ENCODE data around the gene PIM1.
"Not testable (repeated sequence)": the region's sequence is repeated elsewhere in the genome, so short reads cannot be mapped to it uniquely, and the experiment has no call there.

Gene PIM1

GRCh38 chr6:37190159-37190535 is 20.2 kb downstream of the PIM1 start:
- DNase-seq = peak; percentile 34

- DNase-seq = no peak
Measured at GRCh38 chr6:37192666-37193065, 22.7 kb downstream of the PIM1 start.

- DNase-seq = not testable (repeated sequence)
Measured at GRCh38 chr6:37194886-37195285, 24.9 kb downstream of the PIM1 start.

- DNase-seq = not testable (repeated sequence)
Measured at GRCh38 chr6:37196451-37196850, 26.5 kb downstream of the PIM1 start.

GRCh38 chr6:37200085-37200484 is 30.1 kb downstream of the PIM1 start:
- no peak for DNase-seq

- no peak for DNase-seq
Measured at GRCh38 chr6:37201726-37202125, 31.8 kb downstream of the PIM1 start.

- no peak for DNase-seq
Measured at GRCh38 chr6:37202788-37203491, 33.0 kb downstream of the PIM1 start.

GRCh38 chr6:37204014-37204751 is 34.2 kb downstream of the PIM1 start:
- DNase-seq = no peak

GRCh38 chr6:37205175-37205996 is 35.4 kb downstream of the PIM1 start:
- no peak for DNase-seq

GRCh38 chr6:37205997-37206340 is 36.0 kb downstream of the PIM1 start:
- DNase-seq = no peak

- DNase-seq = no peak
Measured at GRCh38 chr6:37206622-37207021, 36.7 kb downstream of the PIM1 start.

- DNase-seq = peak; percentile 76
Measured at GRCh38 chr6:37207903-37208456, 38.0 kb downstream of the PIM1 start.

GRCh38 chr6:37208793-37209192 is 38.8 kb downstream of the PIM1 start:
- no peak for DNase-seq

GRCh38 chr6:37209461-37210205 is 39.7 kb downstream of the PIM1 start:
- no peak for DNase-seq

GRCh38 chr6:37210313-37210968 is 40.5 kb downstream of the PIM1 start:
- DNase-seq = peak; percentile 82

- no peak for DNase-seq
Measured at GRCh38 chr6:37212268-37212667, 42.3 kb downstream of the PIM1 start.

- DNase-seq = no peak
Measured at GRCh38 chr6:37218061-37218460, 48.1 kb downstream of the PIM1 start.

- no peak for DNase-seq
Measured at GRCh38 chr6:37218511-37218910, 48.6 kb downstream of the PIM1 start.

- DNase-seq = no peak
Measured at GRCh38 chr6:37221585-37222124, 51.7 kb downstream of the PIM1 start.

- DNase-seq = peak; percentile 83
Measured at GRCh38 chr6:37222125-37222967, 52.4 kb downstream of the PIM1 start.

- no peak for DNase-seq
Measured at GRCh38 chr6:37222992-37223391, 53.0 kb downstream of the PIM1 start.

Data from fibroblast of skin of scalp (primary cell).